Erythroblast (primary cell): ENCODE measurements around the gene NBEA.

ENCODE experiments used
- GATA1 ChIP-seq: IDR thresholded peaks from 2 replicates; pipeline ENCODE4 v1.6.1; 2011; ENCODE audit warnings: low read depth, mild to moderate bottlenecking, control low read depth, low read length, moderate library complexity
- POLR2A ChIP-seq: IDR thresholded peaks from 2 replicates; pipeline ENCODE4 v1.6.1; 2011; ENCODE audit warnings: mild to moderate bottlenecking, low read length

GRCh38 chr13:35388441-35389355 lies 446.6 kb downstream of the NBEA start:
- TF ChIP-seq POLR2A (no peak), GATA1 (no peak)
